HG02970 (cell line): Measurements from ENCODE around the gene SEMA4A.
A peak's percentile ranks its signal among the peaks of the same experiment; 100 is the strongest.
"Not testable (repeated sequence)": the region's sequence is repeated elsewhere in the genome, so short reads cannot be mapped to it uniquely, and the experiment has no call there.

Experiments used
- ATAC-seq: cut with Tn5 transposase; IDR thresholded peaks from one replicate; pipeline ENCODE4 v1.9.1; 2021; ENCODE audit warnings: mild to moderate bottlenecking, moderate library complexity, moderate number of reproducible peaks; ENCODE audit not compliant: unreplicated experiment, low FRiP score

The SEMA4A gene

GRCh38 chr1:156118177-156118868, 35.1 kb upstream of the SEMA4A start:
- ATAC-seq = no peak

DNA sequence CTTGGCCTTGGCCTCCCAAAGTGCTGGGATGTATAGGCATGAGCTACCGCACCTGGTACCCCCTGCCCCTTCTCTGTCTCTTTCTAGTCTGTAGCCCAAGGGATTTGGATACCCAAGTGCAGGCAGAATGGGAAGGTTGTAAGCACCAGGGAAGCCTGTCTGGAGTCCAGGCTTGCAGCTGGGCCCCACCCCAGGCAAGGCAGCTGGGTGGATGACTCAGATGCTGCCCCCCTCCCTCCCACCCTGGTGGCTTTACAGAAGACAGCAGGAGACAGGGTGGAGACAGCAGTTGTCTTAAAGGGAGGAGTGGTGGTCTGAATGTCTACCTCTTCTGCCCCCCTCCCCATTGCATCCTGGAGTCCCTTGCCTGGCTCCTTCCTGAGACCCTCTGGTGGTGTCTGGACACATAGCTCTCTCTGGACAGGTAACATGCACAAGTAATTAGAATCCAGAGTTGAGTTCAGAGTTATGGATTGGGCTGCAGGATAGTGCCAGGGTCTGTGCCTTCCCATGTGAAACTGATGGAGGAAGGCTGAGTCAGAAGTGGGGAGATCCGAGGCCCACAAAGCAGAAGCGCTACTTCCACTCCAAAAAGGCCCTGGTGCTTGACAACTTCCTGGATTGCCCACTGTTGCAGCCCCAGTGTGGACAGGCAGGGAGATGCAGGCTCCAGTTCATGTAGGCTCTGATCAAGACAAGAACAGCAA, 33.7 kb upstream of the SEMA4A start:
- no peak for ATAC-seq

DNA sequence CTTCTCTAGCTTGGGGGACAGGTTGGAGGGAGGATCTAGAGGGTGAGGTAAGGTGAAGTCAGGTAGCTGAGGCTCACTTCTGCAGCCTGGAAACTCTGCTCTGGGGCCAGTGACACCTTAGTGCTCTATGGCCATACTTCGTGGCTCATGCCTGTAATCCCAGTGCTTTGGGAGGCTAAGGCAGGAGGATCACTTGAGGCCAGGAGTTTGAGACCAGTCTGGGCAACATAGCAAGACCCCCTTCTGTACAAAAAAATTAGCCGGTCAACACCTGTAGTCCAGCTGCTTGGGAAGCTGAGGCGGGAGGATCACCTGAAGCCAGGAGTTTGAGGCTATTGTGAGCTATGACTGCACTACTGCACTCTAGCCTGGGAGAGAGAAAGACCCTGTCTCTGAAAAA, 33.1 kb upstream of the SEMA4A start:
- no peak for ATAC-seq

DNA sequence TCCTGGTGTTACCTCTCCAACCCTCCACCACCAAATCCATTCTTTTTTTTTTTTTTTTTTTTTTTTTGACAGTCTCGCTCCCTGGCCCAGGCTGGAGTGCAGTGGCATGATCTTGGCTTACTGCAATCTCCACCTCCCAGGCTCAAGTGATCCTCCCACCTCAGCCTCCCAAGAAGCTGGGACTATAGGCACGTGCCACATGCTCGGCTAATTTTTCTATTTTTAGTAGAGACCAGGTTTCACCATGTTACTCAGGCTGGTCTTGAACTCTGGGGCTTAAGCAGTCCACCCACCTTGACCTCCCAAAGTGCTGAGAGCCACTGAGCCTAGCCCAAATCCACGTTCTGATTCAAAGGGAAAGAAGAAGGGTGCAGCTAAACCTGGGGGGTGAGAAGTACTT, 32.4 kb upstream of the SEMA4A start:
- ATAC-seq = not testable (repeated sequence)

- ATAC-seq = no peak
Measured at GRCh38 chr1:156121457-156121856, 31.9 kb upstream of the SEMA4A start.

DNA sequence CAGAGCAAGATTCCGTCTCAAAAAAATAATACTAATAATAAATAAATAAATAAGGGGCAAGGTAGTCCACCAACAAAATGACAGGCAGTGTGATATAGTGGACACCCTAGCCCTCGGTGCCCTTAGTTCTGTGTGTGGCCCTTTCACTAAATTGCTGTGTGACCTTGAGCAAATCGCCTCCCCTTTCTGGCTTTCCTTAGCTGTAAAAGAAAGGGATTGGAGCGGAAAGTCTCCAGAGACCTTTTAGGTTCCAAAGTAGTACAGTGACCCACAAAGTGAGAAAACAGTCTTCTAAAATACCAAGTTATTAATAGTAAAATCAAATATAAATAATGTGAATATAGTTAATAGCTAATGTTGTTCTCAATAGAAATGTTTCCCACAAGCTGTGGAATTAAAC, 31.3 kb upstream of the SEMA4A start:
- ATAC-seq = no peak

- no peak for ATAC-seq
Measured at GRCh38 chr1:156122519-156123355, 30.6 kb upstream of the SEMA4A start.

GRCh38 chr1:156123356-156124196, 29.8 kb upstream of the SEMA4A start:
- ATAC-seq = no peak

- no peak for ATAC-seq
Measured at GRCh38 chr1:156124557-156125483, 28.6 kb upstream of the SEMA4A start.

GRCh38 chr1:156125544-156125943, 27.8 kb upstream of the SEMA4A start:
- not testable (repeated sequence) for ATAC-seq

DNA sequence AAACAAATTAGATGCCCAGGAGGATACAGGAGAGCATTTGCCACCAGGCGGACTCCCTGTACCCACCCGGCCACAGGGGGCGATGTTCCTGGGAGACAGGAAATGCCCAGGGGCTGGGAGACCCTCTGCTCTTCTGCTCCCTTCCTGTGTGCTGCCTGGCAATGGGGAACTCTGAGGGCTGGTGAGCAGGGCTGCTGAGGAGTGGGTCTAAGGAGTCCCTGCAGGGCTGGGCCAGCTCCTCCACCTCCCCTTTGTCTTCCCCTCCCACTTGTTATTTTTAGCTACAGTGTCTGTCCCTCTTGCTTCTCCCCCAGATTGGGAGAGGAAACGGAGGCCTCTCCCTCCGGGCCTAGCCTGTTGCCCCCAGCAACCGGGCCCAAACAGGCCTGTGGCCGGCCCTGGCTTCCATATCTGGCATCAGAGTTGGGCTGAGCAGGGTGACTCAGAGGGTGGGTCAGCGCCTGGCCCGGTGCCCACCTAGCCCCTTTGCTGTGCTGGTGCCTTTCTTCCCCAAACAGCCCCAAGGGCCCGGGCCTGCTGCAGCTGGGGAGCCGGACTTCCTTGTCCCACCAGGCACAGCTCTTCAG, 27.2 kb upstream of the SEMA4A start:
- ATAC-seq = no peak

GRCh38 chr1:156126630-156127534, 26.5 kb upstream of the SEMA4A start:
- peak; percentile 37 for ATAC-seq

DNA sequence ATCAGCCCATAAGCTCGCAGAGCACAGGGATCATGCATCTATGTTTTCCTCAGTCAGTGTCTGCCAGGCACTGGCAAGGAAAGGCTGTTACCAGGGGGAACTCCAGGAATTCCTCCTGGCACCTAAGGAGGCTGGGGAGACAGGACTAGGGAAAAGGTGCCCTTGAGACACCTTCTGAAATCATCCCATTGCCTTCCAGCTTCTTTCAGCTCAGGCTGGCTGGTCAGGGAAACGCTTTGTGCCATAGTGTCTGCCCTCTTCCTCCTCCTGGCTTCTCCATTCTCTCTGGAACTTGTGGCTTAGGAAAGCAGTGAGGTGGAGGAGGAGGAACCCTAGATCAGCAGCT, 25.1 kb upstream of the SEMA4A start:
- ATAC-seq = no peak

- no peak for ATAC-seq
Measured at GRCh38 chr1:156128654-156129597, 24.5 kb upstream of the SEMA4A start.

GRCh38 chr1:156129687-156130577, 23.5 kb upstream of the SEMA4A start:
- no peak for ATAC-seq

- ATAC-seq = no peak
Measured at GRCh38 chr1:156130578-156130942, 22.8 kb upstream of the SEMA4A start.
